Endothelial cell of umbilical vein (primary cell): ENCODE data around the gene GTPBP3. TPM values are rescaled to one million over a fixed set of nuclear protein-coding genes. Genes with fewer than 3 reads are reported as not detected.

Source experiments
- BruUV-seq: library from RNA; stranded (reverse); fragments of 400-500 nt; replicated peaks from 2 replicates; lab custom pipeline; 2021; lab: Mats Ljungman, UMichigan
- CTCF ChIA-PET: fragments of 300-600, 350-600 bp; sonication (Branson Sonifier 250); formaldehyde crosslinking; loops from one replicate; lab custom pipeline; 2021; ENCODE audit warnings: antibody characterized with exemption, inconsistent platforms; lab: Charles Lee
- POLR2A ChIA-PET: fragments of 300-600, 350-600 bp; sonication (Branson Sonifier 250); formaldehyde crosslinking; loops from one replicate; lab custom pipeline; 2021; ENCODE audit warnings: antibody characterized with exemption, inconsistent platforms; lab: Charles Lee
- DNase-seq: peaks from one replicate; pipeline ENCODE4 v3.0.0-alpha.2; 2011; ENCODE audit warnings: low read depth, low spot score
- FAIRE-seq: peaks from 2 replicates; lab custom pipeline; 2011; peaks lifted over from hg19 to GRCh38; lab: Jason Lieb, UNC
- H2AFZ ChIP-seq: 2 replicates; pipeline ENCODE4 v1.6.0; 2012; ENCODE audit warnings: low read depth, low read length, control low read depth, inconsistent platforms
- H3K27ac ChIP-seq: 2 replicates; pipeline ENCODE4 v1.5.1; 2011; ENCODE audit warnings: low read depth, mild to moderate bottlenecking, control low read depth, low read length, moderate library complexity; ENCODE audit not compliant: insufficient read depth
- H3K27me3 ChIP-seq, 2 experiments: 2 replicates each; pipeline versions ENCODE4 v1.6.0 to v1.6.1; 2011; ENCODE audit warnings: low read length in 2 of 2, mixed read lengths in 1 of 2; ENCODE audit not compliant: control insufficient read depth in 2 of 2, insufficient read depth in 2 of 2
- H3K36me3 ChIP-seq, 2 experiments: 2 replicates in 1 of 2; 3 replicates in 1 of 2; pipeline ENCODE4 v1.5.1; 2011; ENCODE audit warnings: low read length in 2 of 2, mild to moderate bottlenecking in 1 of 2, moderate library complexity in 1 of 2; ENCODE audit not compliant: control insufficient read depth in 2 of 2, insufficient read depth in 2 of 2; ENCODE audit errors: extremely low read depth in 1 of 2
- H3K4me1 ChIP-seq: 3 replicates; pipeline ENCODE4 v1.5.1; 2011; ENCODE audit warnings: mild to moderate bottlenecking, low read length; ENCODE audit not compliant: control insufficient read depth, insufficient read depth; ENCODE audit errors: extremely low read depth
- H3K4me2 ChIP-seq: 2 replicates; pipeline ENCODE4 v1.6.1; 2011; ENCODE audit warnings: low read length, control low read depth, mixed read lengths; ENCODE audit not compliant: insufficient read depth
- H3K4me3 ChIP-seq, 3 experiments: fragments of 200-600 bp in 1 of 3; sonication (generic), shearing (Covaris generic) in 1 of 3; replicated peaks in 1 of 3; 2 replicates each; pipeline ENCODE4 v1.5.1; 2011 to 2016; ENCODE audit warnings: control low read depth in 3 of 3, low read length in 3 of 3, mild to moderate bottlenecking in 2 of 3, inconsistent platforms in 1 of 3, low read depth in 1 of 3, moderate library complexity in 1 of 3; ENCODE audit not compliant: insufficient read depth in 1 of 3
- H3K79me2 ChIP-seq: 2 replicates; pipeline ENCODE4 v1.6.0; 2012; ENCODE audit warnings: low read length, inconsistent platforms; ENCODE audit not compliant: control insufficient read depth, insufficient read depth
- H3K9ac ChIP-seq: replicated peaks from 2 replicates; pipeline ENCODE3; 2011; ENCODE audit warnings: low read length, control low read depth; ENCODE audit not compliant: insufficient read depth; ENCODE audit errors: extremely low read depth
- H3K9me1 ChIP-seq: replicated peaks from 3 replicates; pipeline ENCODE4 v1.6.0; 2011; ENCODE audit warnings: mild to moderate bottlenecking, low read length; ENCODE audit not compliant: control insufficient read depth, insufficient read depth; ENCODE audit errors: extremely low read depth
- H3K9me3 ChIP-seq: replicated peaks from 2 replicates; pipeline ENCODE4 v1.5.1; 2012; ENCODE audit warnings: low read length, inconsistent platforms; ENCODE audit not compliant: control insufficient read depth, insufficient read depth
- H4K20me1 ChIP-seq: replicated peaks from 2 replicates; pipeline ENCODE3; 2011; ENCODE audit warnings: mild to moderate bottlenecking, low read length; ENCODE audit not compliant: control insufficient read depth, insufficient read depth; ENCODE audit errors: extremely low read depth
- EZH2 ChIP-seq: IDR thresholded peaks from 2 replicates; pipeline ENCODE4 v1.6.1; 2012; ENCODE audit warnings: borderline replicate concordance, low read depth, mild to moderate bottlenecking, moderate library complexity, low read length, inconsistent platforms; ENCODE audit not compliant: severe bottlenecking
- FOS ChIP-seq: IDR thresholded peaks from 2 replicates; pipeline ENCODE4 v1.6.1; 2011; ENCODE audit warnings: mild to moderate bottlenecking, low read length, moderate library complexity, borderline replicate concordance; ENCODE audit not compliant: insufficient read depth
- GATA2 ChIP-seq: IDR thresholded peaks from 2 replicates; pipeline ENCODE4 v1.7.0; 2011; ENCODE audit warnings: low read depth, mild to moderate bottlenecking, moderate library complexity, mixed read lengths, low read length; ENCODE audit not compliant: insufficient read length, insufficient read depth
- JUN ChIP-seq: IDR thresholded peaks from 2 replicates; pipeline ENCODE4 v1.6.1; 2011; ENCODE audit warnings: borderline replicate concordance, low read depth; ENCODE audit not compliant: insufficient read length, insufficient read depth
- MAX ChIP-seq: IDR thresholded peaks from 2 replicates; pipeline ENCODE4 v1.6.1; 2011; ENCODE audit not compliant: insufficient read depth, insufficient read length
- MYC ChIP-seq: IDR thresholded peaks from one replicate; pipeline ENCODE4 v1.6.1; 2011; ENCODE audit warnings: mild to moderate bottlenecking, low read depth, low read length
- POLR2A ChIP-seq: IDR thresholded peaks from 2 replicates; pipeline ENCODE4 v1.6.1; 2012; ENCODE audit warnings: low read depth, mild to moderate bottlenecking, control low read depth, low read length
- POLR2AphosphoS5 ChIP-seq: IDR thresholded peaks from 2 replicates; pipeline ENCODE4 v1.6.1; 2012; ENCODE audit warnings: low read depth, mild to moderate bottlenecking, control low read depth, low read length, moderate library complexity; ENCODE audit not compliant: insufficient read depth
- dilution Hi-C: fragments of 300-500 bp; cut with MboI; formaldehyde crosslinking; loops from one replicate; pipeline ENCODE4 v1.15.0; 2019; ENCODE audit warnings: low sequenced_read_pairs; ENCODE audit not compliant: extremely low pct_ligation_motif_present
- intact Hi-C: fragments of 100-400 bp; cut with micrococcal nuclease; formaldehyde crosslinking; loops from one replicate; pipeline ENCODE4 v1.10.0; 2022
- polyA plus RNA-seq, 4 experiments: library from polyadenylated mRNA; depleted of rRNA in 3 of 4; stranded (reverse) in 3 of 4; unstranded in 1 of 4; fragments of >200 nt; gene quantifications; 2 replicates each; pipeline versions ENCODE4 v1.2.1 to v1.2.3, GENCODE V29; 2011 to 2012; ENCODE audit warnings: missing spikeins in 1 of 4
- total RNA-seq: library from RNA; stranded (reverse); gene quantifications from 2 replicates; pipeline ENCODE4 v1.2.3, GENCODE V29; 2021
- TF ChIP-seq, protein P1 (sequence below), 2 donors: IDR thresholded peaks; 1 replicate in 1 of 2; 2 replicates in 1 of 2; pipeline ENCODE4 v1.5.1; 2011; ENCODE audit warnings: low read length in 2 of 2, mild to moderate bottlenecking in 2 of 2, moderate library complexity in 2 of 2, control low read depth in 1 of 2, inconsistent platforms in 1 of 2, low read depth in 1 of 2; ENCODE audit not compliant: insufficient read depth in 1 of 2; ENCODE audit errors: extremely low read depth in 1 of 2

GTPBP3 gene
- total and polyA plus RNA-seq, 2 donors (not counting 3 experiments of a cell fraction or from before 2014, with no cell fraction given), result 12.7 to 34.7 TPM

- POLR2A ChIA-PET, result no interaction called here
- H3K9me3 ChIP-seq, result no peaks in the 10 kb centered on the region
- peaks cover 6% of the 10 kb centered on the region for H3K4me1 ChIP-seq
- peak overlapping the region; percentile 67 for H2AFZ ChIP-seq
- FAIRE-seq, result peak; percentile 96
- H3K4me3 ChIP-seq, result peak overlapping the region in 1 of 3 experiments; percentile 11
- BruUV-seq, result no TSS peak
- dilution Hi-C loops (no loop called here), intact Hi-C loops (no loop called here)
- no peak overlapping the region for H3K4me2 ChIP-seq
- CTCF ChIA-PET, result interaction anchor here (0.6 to 0.8 kb wide), 2 partner anchors 16 to 97 kb away, joined by 3 read pairs; partner anchors contain the start of gene MRPL34
- H3K79me2 ChIP-seq, result no peaks in the 10 kb centered on the region
- no peaks in the 10 kb centered on the region for H3K9me1 ChIP-seq
- H3K36me3 ChIP-seq, result peaks cover 0 to under 1% of the 10 kb centered on the region in 2 experiments
- TF ChIP-seq, protein P1, sequence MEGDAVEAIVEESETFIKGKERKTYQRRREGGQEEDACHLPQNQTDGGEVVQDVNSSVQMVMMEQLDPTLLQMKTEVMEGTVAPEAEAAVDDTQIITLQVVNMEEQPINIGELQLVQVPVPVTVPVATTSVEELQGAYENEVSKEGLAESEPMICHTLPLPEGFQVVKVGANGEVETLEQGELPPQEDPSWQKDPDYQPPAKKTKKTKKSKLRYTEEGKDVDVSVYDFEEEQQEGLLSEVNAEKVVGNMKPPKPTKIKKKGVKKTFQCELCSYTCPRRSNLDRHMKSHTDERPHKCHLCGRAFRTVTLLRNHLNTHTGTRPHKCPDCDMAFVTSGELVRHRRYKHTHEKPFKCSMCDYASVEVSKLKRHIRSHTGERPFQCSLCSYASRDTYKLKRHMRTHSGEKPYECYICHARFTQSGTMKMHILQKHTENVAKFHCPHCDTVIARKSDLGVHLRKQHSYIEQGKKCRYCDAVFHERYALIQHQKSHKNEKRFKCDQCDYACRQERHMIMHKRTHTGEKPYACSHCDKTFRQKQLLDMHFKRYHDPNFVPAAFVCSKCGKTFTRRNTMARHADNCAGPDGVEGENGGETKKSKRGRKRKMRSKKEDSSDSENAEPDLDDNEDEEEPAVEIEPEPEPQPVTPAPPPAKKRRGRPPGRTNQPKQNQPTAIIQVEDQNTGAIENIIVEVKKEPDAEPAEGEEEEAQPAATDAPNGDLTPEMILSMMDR (IDR thresholded peaks at IDR 0.05; ENCODE audit: extremely low read depth in 1 of 2, insufficient read depth in 1 of 2, low read depth in 1 of 2, low read length in 2 of 2), result no peak
- TF ChIP-seq POLR2AphosphoS5 (no peak), MYC (no peak), MAX (no peak), FOS (no peak), EZH2 (no peak), JUN (no peak), GATA2 (no peak), POLR2A (no peak)
- H4K20me1 ChIP-seq, result no peaks in the 10 kb centered on the region
- no peak overlapping the region for H3K27ac ChIP-seq
- no peak overlapping the region for H3K9ac ChIP-seq
- peak; percentile 74 for DNase-seq
- no peaks in the 10 kb centered on the region for H3K27me3 ChIP-seq
These were observed 47.9 kb upstream of the GTPBP3 start for GRCh38 chr19:17289489-17289888.
